Transverse colon (tissue), 4 donors: ENCODE measurements around the gene OR52E6.

Source experiments
- EP300 ChIP-seq: sonication (generic); formaldehyde crosslinking; IDR thresholded peaks from one replicate; pipeline ENCODE4 v1.6.1; 2017; ENCODE audit warnings: antibody characterized with exemption, low read depth
- POLR2A ChIP-seq: fragments of 450-650 bp; IDR thresholded peaks from one replicate; pipeline ENCODE4 v1.6.1; 2016; ENCODE audit warnings: antibody characterized with exemption, mild to moderate bottlenecking, moderate library complexity
- POLR2AphosphoS5 ChIP-seq, 3 donors: sonication (generic); formaldehyde crosslinking; IDR thresholded peaks; one replicate each; pipeline ENCODE4 v1.6.1; 2016; ENCODE audit warnings: antibody characterized with exemption in 3 of 3
- TF ChIP-seq, protein P1 (sequence below), 5 experiments: fragments of 200-600 bp in 3 of 5; fragments of 450-650 bp in 2 of 5; sonication (generic) in 3 of 5; IDR thresholded peaks; 1 replicate in 2 of 5; 2 replicates in 3 of 5; pipeline ENCODE4 v1.5.1; 2016 to 2017; ENCODE audit warnings: antibody characterized with exemption in 5 of 5, inconsistent platforms in 3 of 5, mild to moderate bottlenecking in 2 of 5, moderate library complexity in 1 of 5

GRCh38 chr11:5841797-5842196, at the start of gene OR52E6:
- TF ChIP-seq, protein P1, sequence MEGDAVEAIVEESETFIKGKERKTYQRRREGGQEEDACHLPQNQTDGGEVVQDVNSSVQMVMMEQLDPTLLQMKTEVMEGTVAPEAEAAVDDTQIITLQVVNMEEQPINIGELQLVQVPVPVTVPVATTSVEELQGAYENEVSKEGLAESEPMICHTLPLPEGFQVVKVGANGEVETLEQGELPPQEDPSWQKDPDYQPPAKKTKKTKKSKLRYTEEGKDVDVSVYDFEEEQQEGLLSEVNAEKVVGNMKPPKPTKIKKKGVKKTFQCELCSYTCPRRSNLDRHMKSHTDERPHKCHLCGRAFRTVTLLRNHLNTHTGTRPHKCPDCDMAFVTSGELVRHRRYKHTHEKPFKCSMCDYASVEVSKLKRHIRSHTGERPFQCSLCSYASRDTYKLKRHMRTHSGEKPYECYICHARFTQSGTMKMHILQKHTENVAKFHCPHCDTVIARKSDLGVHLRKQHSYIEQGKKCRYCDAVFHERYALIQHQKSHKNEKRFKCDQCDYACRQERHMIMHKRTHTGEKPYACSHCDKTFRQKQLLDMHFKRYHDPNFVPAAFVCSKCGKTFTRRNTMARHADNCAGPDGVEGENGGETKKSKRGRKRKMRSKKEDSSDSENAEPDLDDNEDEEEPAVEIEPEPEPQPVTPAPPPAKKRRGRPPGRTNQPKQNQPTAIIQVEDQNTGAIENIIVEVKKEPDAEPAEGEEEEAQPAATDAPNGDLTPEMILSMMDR (IDR thresholded peaks at IDR 0.05), result no peak
- TF ChIP-seq POLR2A, result no peak
- TF ChIP-seq POLR2AphosphoS5 (IDR thresholded peaks at IDR 0.05), result no peak
- no peak for TF ChIP-seq EP300
